Mucosa of rectum (tissue), 2 donors: Measurements from ENCODE around the gene CYP26B1.

ENCODE experiments used
- H3K27ac ChIP-seq, 2 donors: one replicate each; pipeline ENCODE4 v1.7.0; 2013; ENCODE audit warnings: inconsistent platforms in 2 of 2, low read depth in 2 of 2, low read length in 2 of 2
- H3K27me3 ChIP-seq, 2 donors: one replicate each; pipeline ENCODE4 v1.7.0; 2013; ENCODE audit warnings: low read length in 2 of 2; ENCODE audit not compliant: control insufficient read depth in 2 of 2, insufficient read depth in 2 of 2
- H3K36me3 ChIP-seq, 2 donors: one replicate each; pipeline ENCODE4 v1.7.0; 2013; ENCODE audit warnings: low read length in 2 of 2; ENCODE audit not compliant: control insufficient read depth in 2 of 2, insufficient read depth in 2 of 2
- H3K4me1 ChIP-seq, 2 donors: one replicate each; pipeline ENCODE4 v1.7.0; 2013; ENCODE audit warnings: low read length in 2 of 2, mild to moderate bottlenecking in 1 of 2; ENCODE audit not compliant: control insufficient read depth in 2 of 2, insufficient read depth in 2 of 2
- H3K4me3 ChIP-seq, 2 donors: one replicate each; pipeline ENCODE4 v1.7.0; 2013; ENCODE audit warnings: low read length in 2 of 2
- H3K9ac ChIP-seq, 2 donors: one replicate each; pipeline ENCODE4 v1.7.0; 2013; ENCODE audit warnings: low read length in 2 of 2, low read depth in 1 of 2, mild to moderate bottlenecking in 1 of 2
- H3K9me3 ChIP-seq, 2 donors: one replicate each; pipeline ENCODE4 v1.7.0; 2013; ENCODE audit warnings: low read length in 2 of 2; ENCODE audit not compliant: control insufficient read depth in 2 of 2
- donor health status: healthy.
- donor health status: Normal muscosa, but diverticular disease.

CYP26B1 gene

DNA sequence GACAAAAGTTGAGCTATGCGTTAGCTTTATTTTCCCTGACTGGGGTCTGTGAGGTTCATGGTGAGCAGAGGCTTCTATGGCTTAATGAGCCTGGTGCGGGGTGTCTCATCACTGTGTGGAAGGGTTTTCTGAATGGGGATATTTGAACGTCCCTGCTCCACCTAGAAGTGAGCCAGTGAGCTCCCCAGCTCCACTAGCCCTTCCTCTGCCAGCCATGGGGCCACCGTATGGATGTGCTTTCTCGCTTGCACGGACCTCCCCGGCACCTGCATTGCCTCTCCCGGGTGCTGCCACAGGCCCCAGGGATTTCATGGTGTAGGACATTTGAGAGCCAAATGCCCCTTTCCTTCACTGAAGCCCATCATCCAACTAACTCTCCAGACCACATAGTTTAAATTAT, 37.8 kb downstream of the CYP26B1 start:
- H3K9ac ChIP-seq = no peak overlapping the region
- H3K27me3 ChIP-seq = no peaks in the 10 kb centered on the region
- H3K27ac ChIP-seq = no peak overlapping the region
- H3K9me3 ChIP-seq = no peaks in the 10 kb centered on the region
- no peaks in the 10 kb centered on the region for H3K36me3 ChIP-seq
- no peaks in the 10 kb centered on the region for H3K4me1 ChIP-seq
- no peak overlapping the region for H3K4me3 ChIP-seq

DNA sequence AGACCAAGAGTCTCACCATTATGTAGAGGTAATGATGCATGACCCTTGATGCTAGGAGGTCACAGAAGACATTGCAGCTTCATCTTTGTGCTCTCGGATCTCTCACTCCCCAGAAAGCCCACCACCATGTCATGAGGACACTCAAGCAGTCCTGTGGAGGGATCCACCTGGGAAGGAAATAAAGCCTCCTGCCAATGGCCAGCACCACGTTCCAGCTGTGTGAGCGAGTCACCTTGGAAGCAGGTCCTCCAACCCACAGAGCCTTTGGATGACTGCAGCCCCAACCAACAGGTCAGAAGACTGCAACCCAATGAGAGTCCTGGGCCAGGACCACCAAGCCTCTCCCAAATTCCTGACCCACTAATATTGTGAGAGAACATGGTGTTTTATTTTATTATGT, 38.4 kb downstream of the CYP26B1 start:
- Histone ChIP-seq H3K27ac (no peak overlapping the region), H3K4me3 (no peak overlapping the region), H3K9ac (no peak overlapping the region), H3K4me1 (no peaks in the 10 kb centered on the region), H3K27me3 (no peaks in the 10 kb centered on the region), H3K9me3 (no peaks in the 10 kb centered on the region), H3K36me3 (no peaks in the 10 kb centered on the region)

DNA sequence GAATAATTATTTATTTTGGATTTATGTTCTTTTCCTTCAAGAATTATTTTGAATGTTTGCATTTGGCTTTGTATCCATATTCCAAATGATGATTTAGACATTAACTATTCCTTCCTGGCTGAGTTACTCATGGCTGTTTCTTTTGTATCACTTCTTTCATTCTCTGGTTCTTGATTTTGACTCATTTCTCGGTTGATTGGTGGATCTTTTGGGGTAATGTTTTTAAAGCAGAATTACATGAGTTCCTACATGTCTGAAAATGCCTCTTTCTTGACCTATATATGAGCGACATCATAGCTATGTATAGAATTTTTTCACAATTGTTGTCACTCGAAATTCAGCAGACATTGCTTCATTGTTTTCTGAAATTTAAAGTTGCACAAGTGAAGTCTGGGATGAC, 39.5 kb downstream of the CYP26B1 start:
- H3K27me3 ChIP-seq = no peaks in the 10 kb centered on the region
- no peak overlapping the region for H3K9ac ChIP-seq
- no peaks in the 10 kb centered on the region for H3K4me1 ChIP-seq
- H3K9me3 ChIP-seq = no peaks in the 10 kb centered on the region
- no peak overlapping the region for H3K4me3 ChIP-seq
- H3K27ac ChIP-seq = no peak overlapping the region
- H3K36me3 ChIP-seq = no peaks in the 10 kb centered on the region

DNA sequence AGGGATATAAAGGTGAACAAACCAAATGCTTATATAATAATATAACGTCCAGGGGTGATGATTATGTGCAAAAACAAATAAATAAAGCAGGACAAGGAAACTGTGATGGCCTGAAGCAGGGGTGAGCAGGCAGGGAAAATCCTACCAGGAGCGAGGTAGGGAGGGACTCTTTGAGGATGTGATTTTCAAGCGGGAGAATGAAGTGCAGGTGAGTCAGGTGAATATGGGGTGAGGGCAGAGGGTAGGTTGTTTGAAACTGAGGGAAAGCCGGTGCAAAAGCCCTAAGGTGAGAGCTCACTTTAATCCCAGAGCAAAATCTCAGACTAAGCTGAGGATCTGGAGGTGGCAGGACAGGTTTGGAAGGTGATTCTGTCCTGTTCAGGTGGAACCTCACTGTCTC, 40.7 kb downstream of the CYP26B1 start:
- Histone ChIP-seq H3K4me1 (no peaks in the 10 kb centered on the region), H3K27me3 (no peaks in the 10 kb centered on the region), H3K4me3 (no peak overlapping the region), H3K9me3 (no peaks in the 10 kb centered on the region), H3K9ac (no peak overlapping the region), H3K36me3 (no peaks in the 10 kb centered on the region), H3K27ac (no peak overlapping the region)

GRCh38 chr2:72104821-72105588, 42.7 kb downstream of the CYP26B1 start:
- Histone ChIP-seq H3K4me1 (no peaks in the 10 kb centered on the region), H3K4me3 (no peak overlapping the region), H3K9ac (no peak overlapping the region), H3K27ac (no peak overlapping the region), H3K27me3 (no peaks in the 10 kb centered on the region), H3K9me3 (no peaks in the 10 kb centered on the region), H3K36me3 (no peaks in the 10 kb centered on the region)

DNA sequence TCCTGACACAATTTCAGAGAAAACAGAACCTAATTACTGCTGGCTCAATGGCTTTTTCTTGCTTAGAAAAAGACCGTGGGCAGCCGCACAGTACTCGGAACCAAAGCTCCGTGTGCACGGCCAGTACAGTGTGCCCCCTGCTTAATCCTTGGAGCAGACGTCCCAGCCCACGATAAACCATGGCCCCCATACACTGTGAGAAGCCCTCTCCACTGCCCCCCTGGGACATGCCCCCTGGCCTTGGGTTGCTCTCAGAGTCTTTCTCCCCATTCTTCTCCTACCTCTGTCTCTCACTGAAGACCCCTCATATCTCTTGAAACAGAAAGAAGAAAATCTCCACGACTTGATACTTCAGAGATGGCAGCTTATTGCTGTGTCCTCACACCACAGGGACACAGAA, 44.0 kb downstream of the CYP26B1 start:
- Histone ChIP-seq H3K9me3 (no peaks in the 10 kb centered on the region), H3K9ac (no peak overlapping the region), H3K27me3 (no peaks in the 10 kb centered on the region), H3K4me1 (no peaks in the 10 kb centered on the region), H3K4me3 (no peak overlapping the region), H3K36me3 (no peaks in the 10 kb centered on the region), H3K27ac (no peak overlapping the region)

DNA sequence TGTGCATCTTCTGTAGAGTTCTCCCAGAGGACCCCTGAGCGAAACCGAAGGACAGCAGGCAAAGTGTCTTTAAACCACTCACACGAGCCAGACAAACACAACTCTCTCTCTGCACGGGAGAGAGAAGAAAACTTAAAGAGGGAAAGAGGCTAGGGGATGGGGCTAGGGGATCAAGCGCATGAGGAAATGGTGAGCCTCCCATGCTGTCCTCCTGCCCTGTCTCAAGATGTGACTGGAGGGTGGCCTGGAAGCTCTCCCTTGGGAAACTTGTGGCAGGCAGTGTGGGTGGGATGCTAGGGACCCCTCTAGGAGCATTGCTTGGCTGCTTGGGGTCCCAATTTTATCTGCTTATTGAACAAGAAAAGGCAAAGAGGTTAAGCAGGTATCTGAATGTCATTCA, 44.5 kb downstream of the CYP26B1 start:
- H3K9ac ChIP-seq = no peak overlapping the region
- no peaks in the 10 kb centered on the region for H3K27me3 ChIP-seq
- no peaks in the 10 kb centered on the region for H3K36me3 ChIP-seq
- H3K4me3 ChIP-seq = no peak overlapping the region
- no peaks in the 10 kb centered on the region for H3K4me1 ChIP-seq
- no peaks in the 10 kb centered on the region for H3K9me3 ChIP-seq
- no peak overlapping the region for H3K27ac ChIP-seq

- Histone ChIP-seq H3K36me3 (no peaks in the 10 kb centered on the region), H3K4me1 (no peaks in the 10 kb centered on the region), H3K9me3 (no peaks in the 10 kb centered on the region), H3K27me3 (no peaks in the 10 kb centered on the region), H3K9ac (no peak overlapping the region), H3K4me3 (no peak overlapping the region), H3K27ac (no peak overlapping the region)
These were observed 48.7 kb downstream of the CYP26B1 start for GRCh38 chr2:72098935-72099334.

GRCh38 chr2:72097276-72097675, 50.4 kb downstream of the CYP26B1 start:
- Histone ChIP-seq H3K36me3 (no peaks in the 10 kb centered on the region), H3K27me3 (no peaks in the 10 kb centered on the region), H3K27ac (no peak overlapping the region), H3K9me3 (no peaks in the 10 kb centered on the region), H3K4me1 (peaks cover 0 to 2% of the 10 kb centered on the region in 2 donors), H3K9ac (no peak overlapping the region), H3K4me3 (no peak overlapping the region)

- H3K27me3 ChIP-seq = no peaks in the 10 kb centered on the region
- peaks cover 0 to 4% of the 10 kb centered on the region in 2 donors for H3K4me1 ChIP-seq
- no peaks in the 10 kb centered on the region for H3K9me3 ChIP-seq
- no peak overlapping the region for H3K27ac ChIP-seq
- no peak overlapping the region for H3K9ac ChIP-seq
- H3K4me3 ChIP-seq = no peak overlapping the region
- H3K36me3 ChIP-seq = no peaks in the 10 kb centered on the region
These were observed 51.5 kb downstream of the CYP26B1 start for GRCh38 chr2:72096181-72096580.
